Measurements from ENCODE around the gene NT5DC3.

NT5DC3 gene

DNA sequence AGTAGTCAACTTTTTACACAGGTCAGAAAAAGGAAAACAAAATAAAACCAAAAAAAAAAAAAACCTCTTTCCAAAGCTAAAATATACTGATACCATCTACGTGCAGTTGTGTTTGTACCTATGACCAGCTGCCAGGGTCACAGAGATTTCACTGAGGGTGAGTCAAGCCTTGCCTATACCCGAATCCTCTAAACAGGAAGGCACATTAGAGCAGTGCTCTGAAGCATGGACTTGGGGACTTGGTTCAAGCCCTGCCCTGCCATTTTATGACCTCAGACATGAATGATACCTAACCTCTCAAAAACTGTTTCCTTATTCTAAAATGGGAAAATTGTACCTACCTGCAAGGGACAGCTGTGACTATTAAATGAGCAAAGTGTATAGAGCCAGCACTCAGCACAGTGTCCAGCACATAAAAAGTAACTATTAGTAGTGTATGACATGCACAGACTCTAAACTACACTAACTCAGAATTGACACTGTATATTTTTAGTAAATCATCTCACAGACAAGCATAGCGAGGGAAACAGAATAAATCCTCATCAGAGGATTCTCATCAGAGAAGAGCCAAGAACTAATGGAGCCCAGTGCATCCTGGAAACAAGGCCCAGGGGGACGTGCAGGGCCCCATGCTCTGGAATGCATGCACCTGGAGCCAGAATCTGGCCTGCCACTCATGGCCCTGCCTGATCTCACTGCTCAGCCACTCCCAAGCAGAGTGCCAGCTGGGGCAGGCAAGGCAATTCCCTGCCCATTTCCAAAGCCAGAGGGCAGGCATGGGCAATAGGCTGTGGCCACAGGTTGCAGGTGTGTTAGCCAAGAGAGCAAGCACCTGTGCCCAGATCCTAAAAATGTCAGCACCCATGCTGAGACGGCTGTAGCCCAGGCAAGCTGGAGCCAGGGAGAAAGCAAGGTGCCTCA, 57.0 kb downstream of the NT5DC3 start:
- no peak for DNase-seq (ENCODE audit: low read depth)

DNA sequence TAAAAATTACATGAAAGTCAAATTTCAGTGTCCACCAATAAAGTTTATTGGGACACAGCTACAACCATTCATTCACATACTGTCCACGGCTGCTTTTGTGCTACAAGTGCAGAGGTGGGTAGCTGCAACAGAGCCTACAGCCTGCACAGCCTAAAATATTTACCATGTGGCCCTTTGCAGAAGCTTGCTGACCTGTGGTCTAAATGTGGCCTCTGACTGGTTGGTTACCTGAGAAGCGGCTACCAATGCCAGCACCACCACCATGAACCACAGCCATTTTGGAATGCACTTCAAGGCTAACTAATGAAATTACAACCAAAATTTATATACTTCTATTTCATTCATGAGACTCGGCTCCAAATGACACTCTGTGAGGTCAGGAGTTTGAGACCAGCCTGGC, 58.6 kb downstream of the NT5DC3 start:
- no peak for DNase-seq (ENCODE audit: low read depth)

DNA sequence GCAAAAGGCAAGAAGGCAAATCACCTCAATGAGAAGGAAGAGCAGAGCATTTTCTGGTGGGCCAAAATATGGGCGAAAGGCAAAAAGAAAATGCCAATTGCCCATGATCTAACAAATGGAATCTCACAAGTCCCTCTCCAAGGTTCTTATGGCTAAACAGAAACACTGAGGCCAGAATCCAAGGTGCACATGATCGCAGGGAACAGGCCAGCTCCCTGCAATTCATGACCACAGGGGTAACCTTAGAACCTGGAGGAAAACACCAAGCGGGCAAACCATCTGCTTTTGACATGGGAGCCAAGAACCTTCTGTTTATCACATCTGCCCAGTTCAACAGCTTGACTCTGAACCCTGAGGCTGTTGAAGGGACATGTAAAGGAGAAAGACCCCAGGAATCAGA, 60.0 kb downstream of the NT5DC3 start:
- DNase-seq (ENCODE audit: low read depth) = no peak

DNA sequence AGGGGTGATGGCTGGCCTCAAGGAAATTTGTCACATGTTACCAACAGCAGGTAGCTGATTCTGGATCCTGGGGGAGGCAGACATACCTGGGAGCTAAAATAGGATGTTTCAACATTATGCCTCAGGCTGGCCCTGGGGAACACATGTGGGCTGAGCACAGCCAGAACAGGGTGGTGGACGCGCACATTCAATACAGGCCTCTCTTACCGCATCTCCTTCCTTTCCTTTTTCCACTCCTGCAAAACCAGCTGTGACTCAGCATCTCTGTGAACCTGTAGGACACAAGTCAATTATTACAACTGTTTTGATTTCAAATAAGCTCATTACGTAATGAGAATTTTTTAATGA, 61.0 kb downstream of the NT5DC3 start:
- no peak for DNase-seq (ENCODE audit: low read depth)

DNA sequence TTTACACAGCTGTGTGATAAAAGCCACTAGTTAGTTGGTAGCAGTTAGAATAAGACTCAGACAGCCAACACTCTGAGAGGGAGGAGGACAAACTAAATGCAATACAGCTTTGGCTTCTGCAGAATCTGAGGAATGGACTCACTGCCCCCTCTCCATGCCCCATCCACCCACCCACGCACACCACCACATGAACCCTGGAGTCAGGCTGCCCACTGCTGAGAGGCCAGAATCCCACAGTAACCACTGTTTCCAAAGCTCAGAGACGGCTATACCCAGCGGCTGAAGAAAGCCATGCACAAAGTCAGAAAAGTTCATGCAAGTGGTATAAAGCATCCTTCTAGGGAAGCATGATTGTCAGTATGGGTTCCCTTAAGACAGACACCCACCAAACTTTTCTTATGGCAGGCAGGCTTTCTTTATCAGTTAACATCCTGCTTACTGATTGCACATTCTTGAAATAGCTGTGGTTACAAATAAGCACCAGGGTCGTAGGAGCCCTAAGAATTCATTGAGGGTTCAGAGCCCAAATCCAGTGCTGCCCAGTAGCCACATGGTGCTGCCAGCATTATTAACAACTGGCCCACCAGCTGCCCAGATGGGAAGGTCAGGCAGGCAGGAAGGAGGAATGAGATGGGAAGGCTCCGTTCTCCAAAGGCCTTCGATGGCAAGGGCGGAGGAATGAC, 61.5 kb downstream of the NT5DC3 start:
- DNase-seq (ENCODE audit: low read depth) = no peak

DNA sequence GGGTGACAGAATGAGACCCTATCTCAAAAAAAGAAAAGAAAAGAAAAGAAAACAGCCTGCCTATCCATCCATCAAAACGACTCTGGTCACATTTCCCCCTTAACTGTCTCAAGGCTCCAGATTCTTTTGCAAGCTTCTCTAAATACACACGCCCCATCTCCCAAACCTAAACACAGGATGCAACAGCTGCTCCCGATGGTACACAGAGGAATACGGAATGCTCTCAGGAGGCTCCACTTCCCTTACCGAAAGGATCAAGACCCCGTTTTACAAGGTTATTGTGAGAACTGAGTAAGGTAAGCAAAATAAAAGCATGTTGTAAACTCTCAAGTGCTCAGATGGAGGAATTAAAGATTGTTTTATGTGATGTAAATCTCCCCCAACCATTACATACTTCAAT, 62.3 kb downstream of the NT5DC3 start:
- DNase-seq (ENCODE audit: low read depth) = no peak

DNA sequence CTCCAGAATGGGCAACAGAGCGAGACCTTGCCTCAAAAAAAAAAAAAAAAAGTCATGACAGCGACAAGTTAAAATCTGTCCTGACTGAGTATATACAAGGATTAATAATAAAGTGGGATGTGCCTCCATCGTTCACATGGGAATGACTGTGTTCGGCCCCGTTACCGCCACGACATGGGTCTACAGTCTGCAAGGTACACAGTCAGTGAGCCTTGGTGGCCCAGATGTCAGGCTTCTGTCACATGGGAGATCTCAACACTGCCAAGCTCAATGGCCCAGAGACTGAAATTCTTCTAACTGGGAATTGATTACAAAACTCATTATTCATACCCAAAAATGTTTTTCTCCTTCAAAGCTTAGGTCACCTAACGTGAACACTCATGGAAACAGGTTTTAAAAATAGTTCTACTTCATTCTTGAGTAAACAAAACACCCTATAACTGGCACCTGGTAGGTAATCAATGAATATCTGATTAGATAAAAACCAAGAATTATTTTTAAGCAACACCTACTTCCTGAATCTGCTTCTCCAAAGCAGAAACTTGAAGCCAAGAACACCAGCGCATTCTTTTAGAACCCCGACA, 66.0 kb downstream of the NT5DC3 start:
- no peak for DNase-seq (ENCODE audit: low read depth)

DNA sequence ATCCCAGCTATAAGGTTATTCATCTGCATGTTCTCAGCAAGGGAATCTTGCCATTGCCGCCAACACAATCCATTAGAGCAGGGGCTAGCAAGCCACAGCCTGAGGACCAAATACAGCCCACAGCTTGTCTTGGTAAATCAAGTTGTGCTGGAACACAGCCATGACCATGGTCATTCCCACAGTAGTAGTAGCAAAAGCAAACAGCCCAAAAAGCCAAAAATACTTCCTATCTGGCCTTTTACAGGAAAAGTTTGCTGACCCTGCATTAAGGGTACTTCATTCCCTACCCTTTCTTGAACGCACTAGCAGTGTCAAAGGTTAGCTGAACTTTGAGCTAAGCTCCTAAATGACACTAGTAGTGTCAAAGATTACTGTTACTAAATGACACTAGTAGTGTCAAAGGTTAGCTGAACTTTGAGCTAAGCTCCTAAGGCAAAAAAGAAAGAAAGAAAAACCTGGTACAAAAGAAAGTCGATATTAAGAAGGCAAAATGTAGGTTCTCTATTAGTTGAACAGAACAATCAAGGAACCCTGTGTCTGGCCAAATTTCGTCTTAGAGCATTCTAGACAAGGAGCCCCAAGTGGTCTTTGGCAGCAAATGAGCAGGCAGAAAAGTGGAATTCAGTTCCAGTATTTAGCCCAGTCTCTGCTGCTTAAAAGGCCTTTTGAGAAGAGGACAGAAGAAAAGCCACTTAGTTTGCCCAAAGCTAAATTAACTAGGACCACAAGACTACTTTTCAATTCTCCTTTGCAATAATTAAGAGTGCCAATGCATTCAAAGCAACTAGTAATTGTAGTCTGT, 67.7 kb downstream of the NT5DC3 start:
- no peak for DNase-seq (ENCODE audit: low read depth)

DNA sequence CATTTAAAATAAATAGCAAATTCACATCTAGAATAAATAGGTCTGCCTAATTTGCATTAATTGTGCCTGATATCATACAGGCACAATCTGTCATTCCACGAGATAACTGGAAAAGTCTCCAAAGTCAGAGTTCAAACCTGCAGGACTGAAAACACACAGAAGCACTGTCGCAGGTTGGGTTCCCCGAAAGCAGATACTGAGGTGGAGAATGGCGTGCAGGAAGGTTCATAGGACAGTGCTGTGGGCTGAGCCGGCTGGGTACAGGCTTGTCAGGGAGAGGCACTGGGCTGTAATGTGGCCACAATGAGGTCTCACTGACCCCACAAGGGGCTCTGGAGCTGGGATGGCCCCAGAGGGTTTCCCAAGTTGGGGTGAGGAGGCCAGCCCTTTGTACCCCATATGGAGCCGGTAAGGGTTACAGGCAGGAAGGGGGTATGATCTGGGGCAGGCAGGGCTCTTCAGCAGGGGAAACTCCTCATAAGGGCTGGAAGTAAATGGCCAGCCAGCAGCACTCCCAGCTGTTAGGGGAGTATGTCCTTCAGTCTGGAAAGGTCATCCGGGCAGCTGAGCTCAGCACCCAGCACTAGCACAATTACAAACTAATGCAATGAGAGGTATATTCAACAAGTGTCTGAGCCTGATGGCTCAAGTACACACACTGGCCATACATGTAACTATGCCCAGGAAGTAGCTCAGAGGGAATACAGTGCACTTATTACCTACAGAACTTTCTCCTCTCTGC, 68.5 kb downstream of the NT5DC3 start:
- no peak for DNase-seq (ENCODE audit: low read depth)

DNA sequence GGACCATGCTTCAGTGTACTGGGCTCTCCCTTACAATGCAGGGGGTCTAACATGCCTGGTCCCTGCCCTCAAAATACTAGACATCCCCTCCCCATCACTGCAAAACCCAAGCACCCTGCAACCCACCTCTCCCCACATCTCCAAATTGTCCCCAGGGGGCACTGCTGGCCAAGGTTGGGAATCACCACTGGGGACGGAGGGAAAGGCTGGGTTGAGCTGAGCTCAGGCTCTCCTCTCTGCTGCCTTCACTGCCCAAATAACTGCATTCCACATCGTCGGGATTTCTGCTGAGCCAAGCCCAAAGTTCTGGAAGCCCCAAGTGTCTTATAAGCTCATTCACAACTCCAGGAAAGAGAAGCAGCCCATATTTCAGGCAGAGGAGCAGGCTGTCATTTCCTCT, 69.6 kb downstream of the NT5DC3 start:
- no peak for DNase-seq (ENCODE audit: low read depth)

DNA sequence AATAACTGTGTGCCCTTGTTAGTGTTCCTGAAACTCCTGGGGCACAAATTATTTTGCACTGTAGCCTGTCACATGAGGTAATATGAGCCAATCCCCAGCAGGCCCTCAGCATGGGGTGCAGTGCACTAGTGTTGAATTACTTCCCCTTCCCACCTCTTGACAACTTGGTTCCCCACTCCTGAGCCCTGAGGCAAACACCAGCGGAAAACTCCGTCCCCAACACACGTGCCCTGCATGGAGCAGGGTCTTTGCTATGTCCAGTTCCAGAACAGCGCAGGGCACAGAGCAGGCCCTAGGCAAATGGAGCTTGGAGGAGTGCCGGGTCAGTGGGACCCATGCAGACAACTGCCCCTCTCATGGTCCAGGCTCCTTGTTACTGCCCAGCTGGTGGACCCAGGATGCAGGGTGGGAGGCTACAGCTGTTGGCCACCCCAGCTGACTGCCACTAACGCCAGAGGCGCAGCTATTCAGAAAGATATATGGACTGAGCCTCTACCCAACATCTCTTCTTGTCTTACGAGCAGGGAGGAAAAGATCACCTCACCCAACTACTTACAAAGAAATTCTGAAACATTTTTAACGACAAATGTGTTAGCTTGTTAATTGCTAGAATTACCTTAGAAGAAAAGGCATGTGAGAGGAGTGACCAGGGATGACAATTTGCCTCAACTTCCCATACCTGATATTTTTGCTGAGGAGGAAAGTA, 71.6 kb downstream of the NT5DC3 start:
- DNase-seq (ENCODE audit: low read depth) = no peak

DNA sequence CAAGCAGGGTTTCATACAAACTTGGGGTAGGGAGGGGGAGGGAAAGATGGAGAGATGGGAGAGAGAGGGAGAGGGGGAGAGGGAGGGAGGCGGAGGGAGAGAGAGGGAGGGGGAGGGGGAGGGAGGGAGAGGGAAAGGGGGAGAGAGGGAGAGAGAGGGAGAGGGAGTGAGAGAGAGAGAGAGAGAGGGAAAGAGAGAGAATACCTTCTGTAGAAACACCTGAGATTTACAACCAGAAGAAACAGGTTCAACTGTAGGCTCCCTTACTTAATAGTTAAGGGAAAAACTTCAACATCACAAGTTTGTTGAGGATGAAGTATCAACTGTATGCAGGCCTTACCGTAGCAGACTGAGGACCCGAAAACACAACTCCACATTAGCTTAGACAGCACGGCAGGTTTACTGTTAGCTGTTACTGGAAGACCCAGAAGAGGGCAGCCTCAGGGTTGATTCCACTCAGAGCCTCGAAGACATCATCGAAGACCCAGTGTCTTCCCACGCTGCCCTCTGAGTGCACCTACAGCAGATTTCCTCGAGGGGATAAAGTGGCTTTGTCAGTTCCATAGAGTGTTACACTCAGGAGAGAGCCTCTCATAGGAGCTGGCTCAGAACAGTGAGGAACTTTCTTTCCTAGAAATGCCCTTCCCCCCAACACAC, 72.4 kb downstream of the NT5DC3 start:
- no peak for DNase-seq (ENCODE audit: low read depth)

DNA sequence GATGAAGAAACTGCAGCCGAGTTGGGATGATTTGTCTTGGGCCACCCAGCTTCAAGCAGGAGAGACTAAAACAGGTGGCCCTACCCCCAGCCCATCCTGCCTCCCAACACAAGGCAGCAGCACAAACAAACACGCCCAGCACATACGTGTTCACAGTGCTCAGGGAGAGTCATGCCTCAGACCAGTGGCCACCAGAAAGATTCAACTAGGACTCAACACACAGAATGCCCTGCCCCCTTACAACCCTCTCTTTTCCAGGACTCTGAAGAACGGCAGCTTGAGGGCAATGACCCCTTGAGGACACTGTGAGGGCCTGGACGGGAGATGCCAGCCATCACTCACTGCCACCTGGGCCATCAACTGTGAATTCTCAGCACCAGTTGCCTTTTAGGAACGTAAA, 75.0 kb downstream of the NT5DC3 start:
- no peak for DNase-seq (ENCODE audit: low read depth)

DNA sequence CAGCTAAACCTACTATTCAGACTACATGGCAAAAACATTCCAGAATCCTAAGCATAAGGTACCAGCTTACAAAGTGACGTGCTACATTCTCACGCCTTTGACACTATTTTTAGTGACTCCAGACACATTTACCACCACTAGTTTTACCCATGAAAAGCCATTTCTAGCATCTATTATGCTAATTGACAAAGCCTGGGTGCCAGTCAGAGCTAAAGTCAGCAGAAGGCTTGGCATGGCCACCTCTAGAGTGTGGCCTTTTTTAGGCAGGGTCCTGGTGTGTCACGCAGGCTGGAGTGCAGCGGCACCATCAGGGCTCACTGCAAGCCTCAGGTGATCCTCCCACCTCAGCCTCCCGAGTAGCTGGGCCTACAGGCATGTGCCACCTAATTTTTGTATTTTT, 75.7 kb downstream of the NT5DC3 start:
- no peak for DNase-seq (ENCODE audit: low read depth)

DNA sequence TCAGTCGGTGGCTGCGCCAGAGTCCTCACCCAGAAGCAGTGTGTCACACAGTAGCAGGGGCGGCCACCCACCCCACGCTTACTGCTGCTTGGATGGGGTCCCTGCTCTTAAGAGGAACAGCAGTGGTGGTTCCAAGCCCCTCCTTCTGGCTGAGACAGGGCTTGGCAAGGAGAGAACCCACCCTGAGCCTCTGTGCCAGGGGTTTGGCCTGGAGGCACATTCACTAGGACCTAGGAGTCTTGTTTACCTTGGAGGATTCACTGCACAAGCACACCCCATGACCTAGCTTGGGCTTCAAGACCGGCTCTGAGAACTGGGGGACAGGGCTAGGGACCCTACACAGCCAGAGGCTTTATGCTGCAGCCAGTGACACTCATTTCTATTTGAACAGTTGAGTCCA, 78.6 kb downstream of the NT5DC3 start:
- DNase-seq (ENCODE audit: low read depth) = no peak

DNA sequence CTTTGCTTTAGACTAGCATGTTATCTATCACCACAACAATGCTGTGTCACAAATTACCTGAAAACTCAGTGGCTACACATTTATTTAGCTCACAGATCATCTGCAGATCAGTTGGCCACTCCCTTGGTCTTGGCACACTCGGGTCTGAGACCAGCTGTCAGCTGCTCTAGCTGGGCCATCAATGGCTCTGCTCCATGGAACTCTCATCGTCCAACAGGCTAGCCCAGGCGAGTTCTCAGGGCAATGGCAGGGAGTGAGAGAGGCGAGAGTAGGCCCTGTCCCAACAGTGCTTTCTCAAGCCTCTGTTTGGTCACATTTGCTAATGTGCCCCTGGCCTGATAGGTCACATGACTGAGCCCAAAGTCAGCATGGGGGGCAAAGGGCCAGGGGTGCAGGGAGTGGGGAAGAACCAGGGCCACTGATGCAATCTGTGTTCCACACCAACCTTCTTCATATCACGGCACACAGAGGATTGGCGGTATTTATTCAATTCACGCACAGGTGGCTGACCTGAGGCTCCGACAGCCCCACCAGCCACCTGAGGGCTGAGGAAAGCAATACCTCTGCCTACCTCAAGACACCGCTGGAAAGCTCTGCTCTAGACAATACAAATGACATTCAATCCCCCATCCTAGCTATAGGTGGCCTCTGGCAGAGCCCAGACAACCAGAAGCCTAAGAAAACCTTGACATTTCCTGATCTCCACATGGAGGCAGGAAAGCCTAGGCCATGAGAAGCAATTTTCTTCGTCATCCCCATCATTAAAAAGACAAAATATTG, 82.5 kb downstream of the NT5DC3 start:
- DNase-seq (ENCODE audit: low read depth) = no peak

DNA sequence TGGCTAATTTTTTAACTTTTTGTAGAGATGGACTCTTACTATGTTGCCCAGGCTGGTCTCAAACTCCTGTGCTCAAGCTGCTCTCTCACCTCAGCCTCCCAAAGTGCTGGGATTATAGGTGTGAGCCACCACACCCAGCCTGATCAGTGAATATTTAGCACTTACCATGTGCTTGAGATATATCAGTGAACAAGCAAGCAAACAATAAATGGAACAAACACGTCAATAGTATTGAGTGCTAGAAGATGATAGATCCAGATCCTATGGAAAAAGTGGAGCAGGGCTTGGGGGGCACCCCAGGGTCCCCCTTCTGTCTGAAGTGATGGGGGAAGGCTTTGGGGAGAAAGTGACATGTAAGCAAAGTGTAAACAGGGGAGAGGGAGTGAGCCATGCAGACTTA, 83.8 kb downstream of the NT5DC3 start:
- no peak for DNase-seq (ENCODE audit: low read depth)

DNA sequence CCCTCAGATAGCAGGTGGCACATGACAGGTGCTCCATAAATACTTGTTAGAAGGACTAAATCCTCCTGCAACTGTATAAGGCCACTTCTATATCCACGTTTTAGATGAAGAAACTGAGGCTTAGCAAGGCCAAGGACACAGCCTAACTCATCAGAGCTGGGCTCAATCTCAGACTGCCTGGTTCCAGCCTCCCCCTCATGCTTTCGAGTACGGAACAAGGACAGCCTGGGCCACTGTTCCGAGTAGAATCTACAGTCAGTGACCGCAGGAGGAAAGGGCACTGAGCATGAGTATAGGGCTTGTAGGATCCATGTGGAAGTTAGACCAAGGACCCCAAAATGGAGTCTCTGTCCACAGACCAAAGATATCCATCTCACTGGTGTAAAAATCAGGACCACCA, 84.6 kb downstream of the NT5DC3 start:
- DNase-seq (ENCODE audit: low read depth) = no peak

DNA sequence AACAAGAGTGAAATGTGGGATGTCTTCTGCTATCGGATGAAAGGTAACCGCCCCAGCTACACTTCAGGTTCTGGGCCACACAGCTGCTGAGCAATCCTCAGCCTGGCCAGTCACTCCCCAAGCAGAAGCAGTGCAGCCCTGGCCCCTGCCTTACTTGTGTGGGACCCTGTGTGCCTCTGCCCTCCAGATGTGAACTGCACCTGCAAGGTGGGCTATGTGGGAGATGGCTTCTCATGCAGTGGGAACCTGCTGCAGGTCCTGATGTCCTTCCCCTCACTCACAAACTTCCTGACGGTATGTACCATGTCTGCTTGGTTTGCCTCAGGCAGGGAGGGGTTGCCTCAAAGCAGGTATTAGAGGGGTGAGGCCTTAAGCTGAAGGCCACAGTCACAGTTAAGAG, 85.6 kb downstream of the NT5DC3 start:
- no peak for DNase-seq (ENCODE audit: low read depth)

DNA sequence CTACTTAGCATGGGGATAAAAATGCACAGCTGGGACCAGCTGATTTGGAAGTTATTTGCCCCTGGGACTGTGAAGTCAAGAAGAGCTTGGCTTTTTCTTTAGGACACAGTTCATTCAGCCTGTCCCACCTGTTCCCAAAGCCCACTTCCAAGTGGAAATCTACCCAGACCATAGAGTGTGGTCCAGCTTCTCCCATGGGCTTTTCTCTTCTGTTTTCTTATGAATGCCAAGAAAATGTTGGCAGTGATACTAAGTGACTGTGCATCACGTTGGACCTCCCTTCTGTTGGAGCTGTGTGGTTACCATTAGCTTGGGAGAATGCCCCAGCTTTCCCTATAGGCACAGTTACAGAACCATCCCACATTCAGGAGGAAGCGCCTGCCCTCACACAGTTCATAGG, 89.4 kb downstream of the NT5DC3 start:
- DNase-seq (ENCODE audit: low read depth) = no peak
